NOMO-1 treated with DMSO at 0.1 percent for 48 hours (cell line): ENCODE results near the gene PTRH1.

Source experiments
- DNase-seq: peaks from one replicate; lab custom pipeline; 2025; ENCODE audit not compliant: unreplicated experiment; lab: John Stamatoyannopoulos, UW

Gene PTRH1

DNA sequence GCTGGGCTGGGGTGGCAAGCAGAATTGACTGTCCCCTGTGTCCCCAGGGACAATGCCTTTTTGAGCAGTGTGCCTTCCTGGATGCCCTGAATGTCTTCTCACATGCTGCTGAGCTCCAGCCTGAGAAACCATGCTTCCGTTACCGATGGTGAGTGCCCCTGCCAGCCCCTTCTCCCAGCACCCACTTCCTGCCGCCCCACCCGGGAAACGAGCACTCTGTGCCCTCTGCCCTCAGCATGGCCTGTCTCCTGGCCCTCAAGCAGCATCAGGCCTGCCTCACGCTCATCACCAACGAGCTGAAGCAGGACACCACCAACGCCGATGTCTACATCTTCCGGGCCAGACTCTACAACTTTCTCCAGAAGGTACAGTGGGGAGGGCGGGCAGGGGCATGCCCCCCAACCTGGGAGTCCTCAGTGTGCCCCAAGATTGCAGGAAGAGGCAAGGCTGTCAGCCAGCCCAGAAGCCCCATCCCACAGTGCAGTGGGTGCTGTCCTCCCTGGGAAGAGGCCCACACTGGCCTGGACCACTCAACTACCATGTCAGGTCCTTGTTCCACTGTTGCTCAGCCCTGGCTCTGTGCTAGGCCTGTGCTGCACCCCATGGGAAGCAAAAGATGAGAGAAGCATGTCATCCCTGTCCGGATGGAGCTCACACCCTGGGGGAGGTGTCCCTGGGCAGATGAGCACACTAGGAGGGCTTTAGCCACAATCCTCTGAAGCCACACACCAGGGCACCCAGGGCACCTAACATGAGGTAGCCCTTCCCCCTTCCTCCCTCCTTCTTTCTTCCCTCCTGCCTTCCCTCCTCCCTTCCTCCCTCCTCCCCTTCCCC lies 4.8 kb upstream of the PTRH1 start:
- DNase-seq, result no peak

DNA sequence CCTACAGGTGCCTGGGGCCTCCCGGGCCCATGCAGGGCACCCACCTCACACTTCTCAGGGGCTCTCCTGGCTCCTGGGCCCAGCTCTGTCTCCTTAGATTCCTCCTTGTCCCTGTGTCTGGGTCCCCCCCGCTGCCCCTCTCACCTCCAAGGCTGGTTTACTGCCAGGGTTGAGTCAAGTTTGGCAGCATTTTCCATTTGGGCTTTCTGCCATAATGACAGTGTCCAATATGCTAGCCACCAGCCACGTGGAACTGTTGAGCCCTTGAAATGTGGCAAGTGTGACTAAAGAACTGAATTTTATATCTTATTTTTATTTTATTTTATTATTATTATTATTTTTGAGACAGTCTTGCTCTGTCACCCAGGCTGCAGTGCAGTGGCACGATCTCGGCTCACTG lies 2.3 kb upstream of the PTRH1 start:
- no peak for DNase-seq

DNA sequence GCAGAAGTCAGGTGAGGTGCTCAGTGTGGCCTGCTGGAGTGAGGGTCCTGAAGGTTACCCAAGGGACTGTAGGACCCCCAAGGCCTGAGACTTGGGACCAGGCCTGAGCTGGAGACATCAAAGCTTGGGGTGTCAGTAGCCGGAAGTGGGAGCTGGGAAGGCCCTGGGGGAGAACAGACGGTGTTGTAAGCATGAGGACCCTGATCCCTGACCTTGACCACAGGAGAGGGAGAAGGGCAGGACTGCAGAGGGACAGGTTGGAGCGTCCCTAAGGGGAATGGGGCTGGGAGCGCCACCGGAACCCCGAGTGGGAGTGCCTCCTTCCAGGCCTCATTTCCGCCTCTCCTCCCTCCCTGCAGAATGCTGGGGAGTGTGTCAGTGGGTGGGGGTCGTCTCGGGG lies 949 bp upstream of the PTRH1 start:
- DNase-seq, result no peak

DNA sequence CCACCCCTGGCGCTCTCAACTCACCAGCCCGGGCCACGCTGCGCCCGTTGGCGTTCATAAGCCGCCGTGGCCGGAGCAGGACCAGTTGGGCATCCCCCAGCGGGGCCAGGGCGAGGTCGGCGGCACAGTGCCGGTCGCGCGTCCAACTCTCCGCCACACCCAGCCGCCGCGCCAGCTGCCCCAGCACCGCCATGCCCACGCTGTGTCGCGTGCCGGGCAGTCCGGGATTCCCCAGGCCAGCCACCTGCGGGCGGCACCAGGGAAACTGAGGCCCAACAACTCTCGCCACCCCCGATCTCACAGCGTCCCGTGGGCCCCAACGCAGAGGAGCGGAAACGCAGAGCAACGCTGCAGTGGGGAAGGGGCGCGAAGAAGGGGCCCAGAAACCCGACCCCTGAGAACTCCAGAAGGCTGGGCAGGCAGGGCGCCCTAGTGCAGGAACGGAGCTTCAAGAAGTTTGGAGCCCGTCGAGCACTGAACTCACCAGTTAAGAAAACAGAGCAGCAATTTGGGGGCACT lies 453 bp downstream of the PTRH1 start:
- DNase-seq, result no peak

DNA sequence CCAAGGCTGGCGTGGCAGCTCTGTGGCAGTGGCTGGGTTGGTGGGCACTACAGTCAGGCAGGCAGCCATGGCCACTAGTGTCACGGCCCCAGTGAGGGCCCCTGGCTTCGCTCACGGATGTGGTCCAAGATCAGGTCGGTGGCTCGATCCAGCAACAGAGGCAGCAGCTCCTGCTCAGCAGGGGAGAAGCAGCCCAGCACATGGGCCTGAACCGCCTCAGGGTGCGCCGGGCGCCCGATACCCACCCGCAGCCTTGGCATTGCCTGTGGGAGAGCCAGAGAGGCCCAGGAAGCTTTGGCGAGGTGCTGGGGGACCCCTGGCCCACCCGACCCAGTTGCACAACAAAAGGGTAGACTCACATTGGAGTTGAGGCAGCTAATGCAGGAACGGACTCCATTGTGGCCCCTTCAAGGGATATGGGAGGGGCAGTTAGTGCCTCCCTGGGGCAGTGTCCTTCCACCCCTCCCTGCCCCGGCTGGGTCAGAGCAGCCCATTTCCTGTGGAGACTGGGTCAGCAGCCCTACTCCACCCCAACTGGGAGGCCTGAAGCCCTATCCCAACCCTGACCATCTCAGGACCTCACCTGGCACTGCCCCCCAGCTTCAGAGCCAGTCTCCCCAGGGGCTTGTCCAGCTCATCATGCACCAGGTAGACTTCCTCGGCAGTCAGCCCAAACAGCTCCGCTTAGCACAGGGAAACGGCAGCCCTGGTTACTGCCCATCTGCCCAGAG lies 1.3 kb downstream of the PTRH1 start:
- DNase-seq, result no peak

DNA sequence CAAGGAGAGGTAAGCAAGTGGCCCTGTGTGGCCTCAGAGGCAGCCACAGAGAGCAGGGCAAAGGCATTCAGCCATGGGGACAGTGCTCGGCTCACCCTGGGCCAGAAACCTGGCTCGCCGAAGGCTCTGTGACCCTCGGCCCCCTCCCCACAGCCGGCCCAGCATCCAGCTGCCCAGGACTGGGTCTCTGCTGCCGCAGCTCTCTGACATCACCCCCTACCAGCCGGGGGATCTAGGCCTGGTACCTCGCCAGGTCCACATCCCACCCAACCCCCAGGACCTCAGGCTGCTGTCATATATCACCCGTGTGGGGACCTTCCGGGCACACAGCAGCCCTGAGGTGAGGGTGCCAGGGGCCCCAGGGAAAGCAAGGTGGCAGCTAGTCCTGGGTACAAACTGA lies 2.6 kb downstream of the PTRH1 start:
- no peak for DNase-seq

DNA sequence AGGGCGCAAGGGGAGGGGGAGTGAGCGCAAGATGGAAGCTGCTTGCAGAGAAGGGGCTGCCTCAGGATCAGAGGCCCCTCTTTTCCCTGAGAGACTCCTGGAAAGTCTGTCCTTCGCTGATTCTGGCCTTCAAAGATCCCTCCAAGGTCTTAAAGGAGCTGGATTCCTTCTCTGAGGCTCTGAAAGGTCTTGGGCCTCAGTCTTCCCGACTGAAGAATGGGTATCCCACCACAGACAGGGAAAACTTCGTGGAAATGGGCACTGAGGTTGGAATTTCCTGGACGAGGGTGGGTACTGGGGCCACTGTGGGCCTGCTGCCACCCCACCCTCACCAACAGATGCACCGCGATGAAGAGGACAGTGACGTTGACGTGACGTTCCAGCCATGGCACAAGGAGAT lies 3.1 kb downstream of the PTRH1 start:
- no peak for DNase-seq

DNA sequence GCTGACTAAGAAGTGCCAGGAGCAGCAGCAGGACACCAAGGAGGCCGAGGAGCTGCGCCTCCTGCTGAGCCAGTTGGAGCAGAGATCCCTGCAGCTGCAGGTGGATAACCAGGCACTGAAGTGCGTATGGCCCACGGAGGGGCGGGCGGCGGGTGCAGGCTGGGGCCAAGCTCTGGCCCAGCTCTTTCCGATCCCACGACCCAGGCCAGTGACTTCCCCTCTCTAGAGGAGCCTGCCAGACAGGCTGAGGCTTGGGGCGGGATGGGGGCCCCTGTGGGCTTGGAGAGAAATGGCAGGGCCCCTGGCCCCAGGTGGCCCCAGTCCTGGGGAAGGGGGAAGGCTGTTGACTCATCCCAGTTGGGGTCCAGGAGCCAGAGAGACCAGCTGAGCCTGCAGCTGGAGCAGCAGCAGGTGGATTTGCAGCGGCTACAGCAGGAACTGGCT lies 3.6 kb downstream of the PTRH1 start:
- DNase-seq, result no peak

DNA sequence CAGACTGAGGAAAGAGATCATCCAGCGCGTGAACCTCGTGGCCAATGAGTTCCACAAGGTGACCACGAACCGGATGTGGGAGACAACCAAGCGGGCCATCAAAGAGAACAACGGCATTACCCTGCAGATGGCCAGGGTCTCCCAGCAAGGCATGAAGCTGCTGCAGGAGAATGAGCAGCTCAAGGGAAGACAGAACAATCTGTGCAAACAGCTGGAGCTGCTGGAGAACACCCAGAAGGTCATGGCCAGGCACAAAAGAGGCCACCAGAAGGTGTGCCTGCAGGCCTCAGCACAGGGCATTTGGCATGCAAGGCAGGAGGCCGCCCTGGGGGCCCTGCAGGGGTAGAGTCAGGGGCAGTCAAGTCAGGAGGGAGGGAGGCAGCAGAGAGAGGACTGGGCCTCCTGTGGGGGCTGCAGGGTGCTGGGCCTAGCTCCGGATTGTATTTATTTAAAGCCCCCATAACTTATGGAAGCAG lies 4.2 kb downstream of the PTRH1 start:
- DNase-seq, result peak; percentile 29

DNA sequence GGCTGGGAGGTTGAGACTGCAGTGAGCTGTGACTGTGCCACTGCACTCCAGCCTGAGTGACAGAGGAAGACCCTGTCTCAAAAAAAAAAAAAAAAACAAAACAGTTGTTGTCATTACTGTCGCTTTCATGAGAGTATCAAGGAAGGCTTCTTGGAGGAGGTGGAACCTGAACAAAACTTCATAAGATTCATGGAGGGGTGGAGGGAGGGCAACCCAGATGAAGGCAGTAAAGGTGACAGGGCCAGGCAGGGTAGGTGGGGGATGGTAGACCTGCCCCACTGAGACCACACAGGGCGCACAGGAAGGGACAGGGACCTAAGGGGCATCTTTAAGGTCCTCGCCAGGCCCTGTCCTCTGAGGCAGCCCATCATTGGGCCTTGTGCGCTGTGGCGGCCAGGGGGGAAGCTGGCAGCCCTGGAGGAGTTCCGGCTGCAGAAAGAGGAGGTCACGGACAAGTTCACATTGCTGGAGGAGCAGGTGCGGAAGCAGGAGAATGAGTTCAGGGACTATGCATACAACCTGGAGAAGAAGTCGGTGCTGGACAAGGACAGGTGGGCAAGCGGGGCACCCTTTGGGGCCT lies 5.2 kb downstream of the PTRH1 start:
- DNase-seq, result no peak

DNA sequence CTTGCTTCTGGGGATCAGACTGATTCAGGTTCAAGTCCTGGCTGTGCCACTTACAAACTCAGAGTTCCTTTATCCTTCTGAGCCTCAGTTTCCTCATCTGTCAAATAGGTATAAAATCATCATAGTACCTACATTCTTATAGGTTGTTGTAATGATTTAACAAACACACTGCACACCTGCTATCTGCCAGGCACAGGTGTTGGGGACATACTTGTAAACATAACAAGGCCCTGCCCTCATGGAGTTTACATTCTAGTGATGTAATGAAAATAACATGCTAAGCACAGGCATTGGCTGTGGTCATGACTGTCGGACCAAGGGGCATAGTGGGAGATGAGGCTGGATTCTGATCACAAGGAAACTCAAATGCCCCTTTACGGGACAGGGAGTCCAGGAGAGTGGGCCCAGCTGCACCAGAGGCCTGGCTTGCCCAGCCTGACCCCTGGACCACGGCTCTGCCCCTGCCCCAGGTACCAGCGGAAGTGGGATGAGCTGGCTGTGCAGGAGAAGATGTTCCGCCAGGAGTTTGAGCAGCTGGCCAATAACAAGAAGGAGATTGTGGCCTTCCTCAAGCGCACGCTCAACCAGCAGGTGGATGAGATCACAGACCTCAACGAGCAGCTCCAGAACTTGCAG lies 6.4 kb downstream of the PTRH1 start:
- DNase-seq, result no peak

DNA sequence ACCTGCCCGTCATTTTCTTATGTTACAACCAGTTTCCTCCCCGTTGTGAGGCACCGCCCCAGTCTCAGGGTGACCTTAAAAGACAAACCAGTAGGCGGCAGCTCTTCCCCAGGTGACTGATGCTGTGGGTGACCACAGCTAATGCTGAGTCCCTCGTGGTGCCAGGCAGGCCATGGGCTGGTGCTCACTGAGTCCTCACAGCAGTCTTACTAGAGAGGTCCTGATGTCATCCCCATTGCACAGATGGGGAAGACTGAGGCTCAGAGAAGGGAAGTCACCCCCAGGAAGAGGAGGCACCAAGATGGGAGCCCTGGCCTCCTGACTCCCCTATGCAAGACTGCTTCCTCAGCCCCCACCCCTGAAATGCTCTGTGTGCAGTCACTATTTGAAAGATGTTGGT lies 7.7 kb downstream of the PTRH1 start:
- no peak for DNase-seq

DNA sequence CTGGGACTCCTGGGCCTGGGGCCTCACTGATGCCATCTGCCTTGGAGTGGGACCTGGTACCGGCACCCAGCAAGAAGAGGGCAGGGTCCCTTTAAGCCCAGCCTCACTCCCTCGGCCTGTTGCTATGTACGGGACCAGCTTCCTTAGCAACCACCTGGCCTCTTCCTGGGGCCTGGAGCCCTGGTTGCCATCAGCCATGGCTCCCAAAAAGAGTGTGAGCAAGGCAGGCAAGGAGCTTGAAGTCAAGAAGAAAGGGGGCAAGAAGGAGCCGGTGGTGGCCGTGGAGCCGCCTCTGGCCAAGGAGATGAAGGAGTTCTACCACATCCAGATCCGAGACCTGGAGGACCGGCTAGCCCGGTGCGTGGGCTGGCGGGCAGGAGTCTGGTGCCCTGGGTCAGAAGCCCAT lies 8.6 kb downstream of the PTRH1 start, which contains the start of gene CFAP157:
TSS of gene CFAP157 (plus strand) at position 153 of the 406 bp plus-strand sequence. CDS start at position 197, 44 bp downstream.
- no peak for DNase-seq

DNA sequence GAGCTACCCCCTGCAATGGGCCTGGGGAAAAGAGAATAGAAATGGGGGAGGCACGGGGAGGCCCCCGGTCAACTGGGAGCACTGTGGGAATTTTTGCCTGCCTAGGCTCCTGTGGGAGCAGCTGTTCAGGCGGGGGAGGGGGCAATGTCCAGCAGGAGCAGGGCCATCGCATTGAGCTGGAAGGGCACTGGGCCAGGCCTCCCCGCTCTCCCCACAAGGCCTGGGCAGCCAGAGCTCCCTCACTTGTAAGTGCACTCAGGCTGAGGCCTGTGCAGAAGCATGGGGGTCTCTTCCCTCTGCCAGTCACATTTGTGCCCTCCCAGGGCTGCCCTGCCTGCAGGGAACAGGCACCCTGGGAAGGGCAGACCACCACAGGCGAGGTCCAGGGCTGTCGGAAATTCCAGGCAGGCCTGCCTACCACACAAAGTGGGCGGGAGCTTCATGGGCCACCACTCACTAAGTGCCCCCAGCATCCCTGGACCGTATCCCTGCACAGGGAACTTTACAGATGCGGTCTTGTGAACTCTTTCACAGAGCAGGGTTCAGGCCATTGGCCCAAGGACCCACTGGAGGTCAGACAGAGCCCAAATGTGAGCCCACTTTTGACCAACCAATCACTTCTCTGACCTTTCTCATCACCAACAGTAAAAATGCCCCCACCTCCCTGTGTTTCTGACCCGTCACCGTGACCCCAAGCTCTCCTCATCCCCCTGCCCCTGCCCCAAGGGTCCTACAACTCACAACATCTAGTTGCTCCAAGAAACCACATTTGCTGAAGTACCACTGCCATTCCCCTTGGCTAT lies 9.7 kb downstream of the PTRH1 start:
- DNase-seq, result no peak

DNA sequence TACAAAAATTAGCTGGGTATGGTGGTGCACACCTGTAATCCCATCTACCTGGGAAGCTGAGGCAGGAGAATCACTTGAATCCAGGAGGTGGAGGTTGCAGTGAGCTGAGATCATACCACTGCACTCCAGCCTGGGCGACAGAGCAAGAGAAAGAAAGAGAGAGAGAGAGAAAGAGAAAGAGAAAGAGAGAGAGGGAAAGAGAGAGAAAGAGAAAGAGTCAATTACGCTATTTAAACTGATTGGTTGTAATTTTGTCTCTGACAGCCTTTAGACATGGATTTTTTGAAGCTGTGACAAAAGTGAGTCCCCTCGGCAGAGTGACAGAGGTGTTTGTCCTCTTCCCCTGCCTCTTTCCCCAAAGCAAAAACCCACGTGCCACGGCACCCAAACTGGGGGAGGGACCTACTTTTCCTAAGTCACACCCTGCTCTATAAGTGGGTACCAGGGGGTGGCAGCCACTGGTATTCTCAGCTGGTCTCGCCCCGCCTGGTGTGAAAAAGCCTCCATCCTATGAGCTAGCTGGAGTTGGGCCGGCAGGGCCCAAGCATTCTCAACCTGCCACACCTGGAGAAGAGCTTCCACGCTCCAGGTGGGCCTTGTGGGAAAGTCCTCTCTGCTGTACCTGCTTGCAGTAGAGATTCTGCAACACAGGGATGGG lies 12.0 kb downstream of the PTRH1 start:
- DNase-seq, result no peak

DNA sequence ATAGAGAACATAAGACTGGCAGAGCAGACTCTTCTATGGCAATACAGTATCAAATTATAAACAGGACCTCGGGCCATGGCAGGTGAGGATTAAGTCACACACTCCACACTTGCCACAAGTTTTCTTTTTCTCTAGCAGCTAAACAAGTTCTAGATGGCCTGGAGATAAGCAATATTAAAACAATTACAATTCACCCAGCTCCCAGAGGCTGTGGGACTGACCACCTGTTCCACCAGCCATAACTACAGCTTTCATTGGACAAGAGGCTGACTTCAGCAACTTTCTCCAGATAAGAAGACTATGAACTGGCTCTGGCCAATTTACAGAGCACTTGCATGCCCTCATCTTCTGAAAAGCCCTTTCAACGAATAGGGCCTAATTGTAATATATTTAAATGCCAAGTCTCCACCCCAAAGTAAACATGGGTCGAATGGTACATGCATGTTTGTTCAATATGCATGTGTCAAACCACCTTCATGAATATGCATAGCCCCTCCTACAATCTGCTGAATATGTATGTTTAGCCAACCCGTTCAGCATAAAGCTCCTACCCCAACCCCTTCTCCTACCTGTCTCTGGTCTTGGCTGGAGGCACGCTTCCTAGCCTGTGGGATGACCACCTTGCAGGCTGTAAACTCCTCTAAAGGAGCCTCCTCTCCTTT lies 14.7 kb downstream of the PTRH1 start:
- DNase-seq, result no peak

DNA sequence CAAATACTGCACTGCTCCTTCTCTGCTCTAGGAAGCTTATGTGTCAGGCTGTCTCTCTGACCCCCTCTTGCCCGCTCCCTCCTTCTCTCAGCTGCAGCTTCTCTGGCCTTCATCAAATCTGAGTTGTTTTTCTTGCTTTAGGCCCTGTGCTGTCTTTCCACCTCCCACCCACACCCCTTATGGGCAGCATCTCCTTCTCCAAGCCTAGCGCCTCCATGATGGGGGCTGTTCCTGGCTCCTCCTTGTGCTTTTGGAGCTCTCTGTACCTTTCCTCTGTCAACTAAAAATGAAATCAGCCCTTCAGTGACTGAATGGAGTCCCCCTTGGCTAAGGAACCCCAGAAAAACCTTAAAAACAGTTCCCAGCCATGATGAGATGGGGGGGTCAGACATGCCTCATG lies 15.3 kb downstream of the PTRH1 start:
- DNase-seq, result no peak

DNA sequence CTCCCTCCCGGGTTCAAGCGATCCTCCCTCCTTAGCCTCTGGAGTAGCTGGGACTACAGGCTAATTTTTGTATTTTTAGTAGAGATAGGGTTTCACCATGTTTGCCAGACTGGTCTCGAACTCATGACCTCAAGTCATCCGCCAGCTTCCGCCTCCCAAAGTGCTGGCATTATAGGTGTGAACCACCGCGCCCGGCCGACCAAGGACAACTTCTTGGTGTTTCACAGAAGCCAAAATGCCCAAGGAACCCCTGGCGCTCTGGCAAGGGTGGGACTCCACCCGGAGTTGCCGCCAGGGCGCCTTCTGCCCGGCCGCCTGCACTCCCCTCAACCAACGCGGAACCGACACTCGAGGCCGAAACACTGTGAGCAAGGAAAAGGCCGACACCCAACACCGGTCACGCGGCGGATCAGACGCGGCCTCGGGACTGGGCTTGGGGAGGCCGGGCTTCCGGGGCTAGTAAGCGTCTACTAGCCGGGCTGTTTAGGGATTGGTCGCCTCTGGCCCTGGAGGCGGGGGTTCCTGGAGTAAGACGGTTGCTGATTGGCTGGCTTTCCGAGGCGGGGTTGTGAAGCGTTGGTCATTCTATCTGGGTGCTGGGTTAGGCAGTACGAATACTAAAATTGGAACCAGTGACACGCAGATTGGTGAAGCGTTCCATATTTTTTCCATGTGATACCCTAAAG lies 16.3 kb downstream of the PTRH1 start:
- peak; percentile 84 for DNase-seq

DNA sequence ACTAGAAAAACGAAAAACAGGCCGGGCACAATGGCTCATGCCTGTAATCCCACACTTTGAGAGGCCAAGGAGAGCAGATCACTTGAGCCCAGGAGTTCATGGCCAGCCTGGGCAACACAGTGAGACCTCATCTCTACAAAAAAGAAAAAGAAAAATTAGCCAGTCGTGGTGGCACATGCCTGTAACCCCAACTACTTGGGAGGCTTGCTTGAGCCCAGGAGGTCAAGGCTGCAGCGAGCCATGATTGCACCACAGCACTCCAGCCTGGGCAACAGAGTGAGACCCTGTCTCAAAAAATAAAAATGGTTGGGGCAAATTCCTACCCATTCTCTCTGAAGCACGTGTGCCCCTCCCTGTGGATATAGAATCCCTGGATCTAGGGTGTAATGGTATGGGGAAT lies 17.1 kb downstream of the PTRH1 start:
- no peak for DNase-seq
